Muscle layer of colon (tissue), 2 donors: ENCODE results near the gene MYOZ2.
"Not testable (repeated sequence)": the region's sequence is repeated elsewhere in the genome, so short reads cannot be mapped to it uniquely, and the experiment has no call there.

Source experiments
- H3K27ac ChIP-seq: one replicate; pipeline ENCODE4 v1.7.0; 2013; ENCODE audit warnings: low read depth, mild to moderate bottlenecking, low read length, moderate library complexity
- H3K27me3 ChIP-seq, 2 donors: one replicate each; pipeline ENCODE4 v1.7.0; 2013; ENCODE audit warnings: low read length in 2 of 2, mild to moderate bottlenecking in 2 of 2; ENCODE audit not compliant: insufficient read depth in 2 of 2, control insufficient read depth in 1 of 2
- H3K36me3 ChIP-seq: one replicate; pipeline ENCODE4 v1.7.0; 2013; ENCODE audit warnings: mild to moderate bottlenecking, low read length; ENCODE audit not compliant: insufficient read depth
- H3K4me1 ChIP-seq: one replicate; pipeline ENCODE4 v1.7.0; 2013; ENCODE audit warnings: mild to moderate bottlenecking, low read length; ENCODE audit not compliant: insufficient read depth
- H3K4me3 ChIP-seq, 2 donors: one replicate each; pipeline ENCODE4 v1.7.0; 2013; ENCODE audit warnings: low read length in 2 of 2, low read depth in 1 of 2, mild to moderate bottlenecking in 1 of 2, moderate library complexity in 1 of 2
- H3K9ac ChIP-seq: one replicate; pipeline ENCODE4 v1.7.0; 2013; ENCODE audit warnings: low read length
- H3K9me3 ChIP-seq: one replicate; pipeline ENCODE4 v1.7.0; 2013; ENCODE audit warnings: mild to moderate bottlenecking, low read length
- donor health status: abdominal sarcoma.
- donor health status: Adenocarcinoma of cecum.

The MYOZ2 gene

DNA sequence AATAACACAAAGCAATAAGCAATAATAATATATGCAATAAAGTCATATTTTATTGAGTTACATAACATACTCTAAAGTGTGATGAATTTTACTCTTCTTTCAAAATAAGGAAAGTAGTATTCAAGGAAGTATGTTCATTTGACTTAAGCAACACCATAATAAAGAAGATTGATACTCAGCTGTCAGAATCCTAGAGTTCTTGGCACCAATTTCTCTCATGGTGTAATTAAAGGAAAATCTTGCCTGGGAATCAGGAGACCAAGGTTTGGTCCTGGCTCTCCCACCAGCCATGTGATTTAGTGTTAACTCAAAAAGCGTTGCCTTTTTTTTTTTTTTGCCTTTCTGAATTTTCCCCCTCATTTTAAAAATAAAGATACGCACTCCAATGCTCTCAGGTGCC lies 17.1 kb downstream of the MYOZ2 start:
- Histone ChIP-seq H3K27me3 (no peaks in the 10 kb centered on the region), H3K4me1 (no peaks in the 10 kb centered on the region), H3K9ac (no peak overlapping the region), H3K9me3 (no peaks in the 10 kb centered on the region), H3K4me3 (no peak overlapping the region), H3K27ac (no peak overlapping the region), H3K36me3 (no peaks in the 10 kb centered on the region)

DNA sequence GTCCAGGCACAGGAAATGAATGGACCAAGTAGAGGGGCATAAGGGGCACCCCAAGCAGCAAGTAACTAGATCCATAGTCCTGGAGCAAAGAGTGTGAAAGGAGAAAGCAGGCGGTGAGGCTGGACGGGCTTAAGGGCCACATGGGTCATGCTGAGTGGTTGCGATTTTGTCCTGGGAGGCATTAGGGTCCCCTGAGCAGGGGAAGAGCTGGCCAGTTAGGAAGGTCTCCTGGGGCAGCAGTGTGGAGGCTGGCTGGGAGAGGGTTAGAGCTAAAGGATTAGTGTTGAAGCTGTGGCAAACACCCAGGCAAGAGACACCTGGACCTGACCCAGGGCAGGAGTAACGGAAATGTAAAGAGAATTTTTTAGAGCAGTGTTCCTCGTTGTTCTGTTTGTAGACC lies 26.5 kb downstream of the MYOZ2 start:
- H3K4me1 ChIP-seq, result no peaks in the 10 kb centered on the region
- H3K9me3 ChIP-seq, result no peaks in the 10 kb centered on the region
- no peak overlapping the region for H3K27ac ChIP-seq
- no peak overlapping the region for H3K4me3 ChIP-seq
- no peak overlapping the region for H3K9ac ChIP-seq
- H3K27me3 ChIP-seq, result no peaks in the 10 kb centered on the region
- no peaks in the 10 kb centered on the region for H3K36me3 ChIP-seq

DNA sequence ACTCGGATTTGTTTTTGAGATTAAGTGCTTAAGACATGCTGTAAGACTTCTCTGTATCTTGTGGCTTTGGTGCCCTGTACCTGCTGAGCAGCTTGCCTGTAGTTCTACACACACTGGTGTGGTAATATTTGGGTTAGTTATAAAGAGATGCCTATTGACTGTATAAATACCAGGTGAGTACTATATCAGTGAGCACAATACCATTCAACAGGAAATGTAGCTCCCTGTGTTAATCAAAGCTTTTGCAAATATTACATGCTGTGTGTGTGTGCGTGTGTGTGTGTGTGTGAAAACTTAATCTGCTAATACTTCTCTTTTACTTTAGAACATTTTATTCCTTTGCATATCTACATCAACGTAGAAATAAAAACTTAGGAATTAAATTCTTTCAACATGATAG lies 30.1 kb downstream of the MYOZ2 start:
- no peaks in the 10 kb centered on the region for H3K9me3 ChIP-seq
- H3K4me1 ChIP-seq, result no peaks in the 10 kb centered on the region
- H3K36me3 ChIP-seq, result no peaks in the 10 kb centered on the region
- no peak overlapping the region for H3K27ac ChIP-seq
- H3K9ac ChIP-seq, result no peak overlapping the region
- H3K27me3 ChIP-seq, result no peaks in the 10 kb centered on the region
- no peak overlapping the region for H3K4me3 ChIP-seq

DNA sequence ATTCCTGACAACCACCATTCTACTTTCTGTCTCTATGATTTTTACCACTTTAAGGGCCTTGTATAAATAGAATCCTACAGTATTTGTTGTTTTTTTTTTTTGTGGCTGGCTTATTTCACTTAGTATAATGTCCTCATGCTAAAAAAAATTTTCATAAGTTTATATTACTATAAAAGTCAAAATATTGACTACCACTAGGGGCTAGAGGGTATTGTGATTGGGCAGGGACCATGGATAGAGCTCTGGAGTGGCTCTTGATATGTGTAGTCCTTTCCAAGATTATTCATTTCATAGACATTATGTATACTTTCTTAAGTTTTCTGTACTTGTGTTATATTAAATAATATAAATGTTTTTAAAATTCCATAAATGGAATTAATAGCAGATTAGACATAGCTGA lies 34.6 kb downstream of the MYOZ2 start:
- Histone ChIP-seq H3K4me1 (no peaks in the 10 kb centered on the region), H3K4me3 (no peak overlapping the region), H3K9me3 (no peaks in the 10 kb centered on the region), H3K27ac (no peak overlapping the region), H3K36me3 (no peaks in the 10 kb centered on the region), H3K27me3 (no peaks in the 10 kb centered on the region), H3K9ac (no peak overlapping the region)

DNA sequence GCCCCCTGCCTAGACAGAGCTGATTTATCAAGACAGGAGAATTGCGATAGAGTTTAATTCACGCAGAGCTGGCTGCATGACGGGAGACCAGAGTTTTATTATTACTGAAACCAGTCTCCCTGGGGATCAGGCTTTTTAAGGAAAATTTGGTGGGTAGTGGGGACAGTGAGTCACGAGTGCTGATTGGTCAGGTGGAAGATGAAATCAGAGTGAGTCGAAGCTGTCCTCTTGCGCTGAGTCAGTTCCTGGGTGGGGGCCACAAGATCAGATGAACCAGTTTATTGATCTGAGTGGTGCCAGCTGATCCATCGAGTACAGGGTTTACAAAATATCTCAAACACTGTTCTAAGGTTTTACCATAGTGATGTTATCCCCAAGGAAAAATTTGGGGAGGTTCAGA lies 36.6 kb downstream of the MYOZ2 start:
- no peak overlapping the region for H3K9ac ChIP-seq
- no peak overlapping the region for H3K27ac ChIP-seq
- no peak overlapping the region for H3K4me3 ChIP-seq
- H3K36me3 ChIP-seq, result no peaks in the 10 kb centered on the region
- no peaks in the 10 kb centered on the region for H3K9me3 ChIP-seq
- H3K27me3 ChIP-seq, result no peaks in the 10 kb centered on the region
- H3K4me1 ChIP-seq, result no peaks in the 10 kb centered on the region

DNA sequence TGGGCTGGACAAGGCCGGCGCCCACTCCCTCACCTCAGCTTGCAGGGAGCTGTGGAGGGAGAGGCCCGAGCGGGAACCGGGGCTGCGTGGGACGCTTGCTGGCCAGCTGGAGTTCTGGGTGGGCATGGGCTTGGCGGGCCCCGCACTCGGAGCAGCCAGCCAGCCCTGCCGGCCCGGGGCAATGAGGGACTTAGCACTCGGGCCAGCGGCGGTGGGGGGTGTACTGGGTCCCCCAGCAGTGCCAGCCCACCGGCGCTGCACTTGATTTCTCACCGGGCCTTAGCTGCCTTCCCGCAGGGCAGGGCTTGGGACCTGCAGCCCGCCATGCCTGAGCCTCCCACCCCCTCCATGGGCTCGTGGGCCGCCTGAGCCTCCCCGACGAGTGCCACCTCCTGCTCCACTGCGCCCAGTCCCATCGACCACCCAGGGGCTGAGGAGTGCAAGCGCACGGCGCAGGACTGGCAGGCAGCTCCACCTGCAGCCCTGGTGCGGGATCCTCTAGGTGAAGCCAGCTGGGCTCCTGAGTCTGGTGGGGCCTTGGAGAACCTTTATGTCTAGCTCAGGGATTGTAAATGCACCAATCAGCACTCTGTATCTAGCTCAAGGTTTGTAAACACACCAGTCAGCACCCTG lies 38.2 kb downstream of the MYOZ2 start:
- H3K4me3 ChIP-seq, H3K36me3 ChIP-seq, H3K9me3 ChIP-seq, H3K27ac ChIP-seq, H3K4me1 ChIP-seq, H3K27me3 ChIP-seq, H3K9ac ChIP-seq: not testable (repeated sequence)

DNA sequence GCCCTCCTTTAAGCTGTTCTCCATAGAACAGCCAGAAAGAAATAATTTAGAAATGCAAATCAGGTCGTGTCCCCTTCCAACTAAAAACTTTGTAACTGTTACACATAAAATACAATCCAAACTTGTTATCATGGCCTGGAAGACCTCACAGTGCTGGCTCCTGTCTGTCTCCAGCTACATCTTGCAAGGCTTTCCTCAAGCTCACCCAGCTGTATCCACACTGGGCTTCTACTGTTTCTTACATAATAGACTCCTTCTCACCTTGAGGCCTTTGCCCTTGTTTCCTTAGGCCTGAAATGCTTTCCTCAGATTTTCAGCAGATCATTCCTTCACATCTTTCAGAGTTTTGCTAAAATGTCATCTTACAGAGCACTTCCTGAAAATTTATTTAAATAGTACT lies 43.4 kb downstream of the MYOZ2 start:
- Histone ChIP-seq H3K4me3 (no peak overlapping the region), H3K9me3 (no peaks in the 10 kb centered on the region), H3K27ac (no peak overlapping the region), H3K27me3 (no peaks in the 10 kb centered on the region), H3K36me3 (no peaks in the 10 kb centered on the region), H3K9ac (no peak overlapping the region), H3K4me1 (no peaks in the 10 kb centered on the region)

DNA sequence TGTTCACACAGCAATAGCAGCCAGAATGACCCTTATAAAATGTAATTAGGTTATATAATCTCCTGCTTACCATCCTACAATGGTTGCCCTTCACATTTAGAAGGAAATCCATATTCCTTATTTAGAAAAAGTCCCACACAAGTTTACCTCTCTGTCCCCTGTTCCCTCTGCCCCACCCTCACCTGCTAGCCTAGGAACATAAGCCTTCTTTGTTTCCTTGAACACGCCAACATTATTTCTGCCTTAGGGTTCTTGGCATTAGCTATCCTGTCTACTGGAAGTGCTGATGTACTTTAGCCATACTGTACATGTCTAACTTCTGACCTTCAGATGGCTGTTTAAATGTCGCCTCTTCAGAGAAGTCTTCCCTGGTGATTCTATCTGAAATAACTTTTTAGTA lies 48.5 kb downstream of the MYOZ2 start:
- Histone ChIP-seq H3K4me1 (no peaks in the 10 kb centered on the region), H3K27me3 (no peaks in the 10 kb centered on the region), H3K9ac (no peak overlapping the region), H3K4me3 (no peak overlapping the region), H3K9me3 (no peaks in the 10 kb centered on the region), H3K27ac (no peak overlapping the region), H3K36me3 (no peaks in the 10 kb centered on the region)

DNA sequence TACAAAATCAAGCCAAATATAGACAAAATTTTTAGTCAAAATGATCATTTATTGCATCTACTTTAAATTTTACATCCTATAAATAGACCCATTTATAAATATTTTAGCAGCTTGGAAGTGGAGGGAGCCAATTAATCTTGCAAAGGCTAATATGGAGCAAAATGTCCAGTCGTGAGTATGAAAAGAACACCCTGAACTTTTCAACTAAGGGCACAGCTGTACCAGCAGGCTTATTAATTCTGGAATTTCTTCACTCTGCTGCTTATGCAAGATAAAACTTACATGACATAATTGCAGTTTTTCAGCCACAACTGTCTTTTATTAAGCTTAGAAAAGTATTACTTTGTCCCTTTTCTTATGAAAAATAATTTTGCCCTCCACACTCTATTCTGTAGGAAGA lies 54.0 kb downstream of the MYOZ2 start:
- no peaks in the 10 kb centered on the region for H3K27me3 ChIP-seq
- H3K4me3 ChIP-seq, result no peak overlapping the region
- no peak overlapping the region for H3K27ac ChIP-seq
- H3K4me1 ChIP-seq, result no peaks in the 10 kb centered on the region
- no peaks in the 10 kb centered on the region for H3K9me3 ChIP-seq
- H3K9ac ChIP-seq, result no peak overlapping the region
- H3K36me3 ChIP-seq, result no peaks in the 10 kb centered on the region

DNA sequence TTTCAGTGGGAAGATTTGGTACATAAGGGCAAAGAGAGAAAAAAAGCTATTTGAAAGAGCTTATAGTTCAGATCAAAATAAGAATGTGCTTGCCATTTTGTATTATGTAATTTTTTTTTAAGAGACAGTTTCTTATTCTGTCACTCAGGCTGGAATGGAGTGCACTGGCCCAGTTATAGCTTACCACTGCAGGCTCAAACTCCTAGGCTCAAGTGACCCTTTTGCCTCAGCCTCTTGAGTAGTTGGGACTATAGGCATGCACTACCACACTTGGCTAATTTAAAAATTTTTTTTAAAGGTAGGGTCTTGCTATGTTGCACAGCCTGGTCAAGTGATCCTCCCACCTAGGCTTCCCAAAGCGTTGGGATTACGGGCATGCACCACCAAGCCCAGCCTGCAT lies 54.7 kb downstream of the MYOZ2 start:
- Histone ChIP-seq H3K9ac (no peak overlapping the region), H3K9me3 (no peaks in the 10 kb centered on the region), H3K36me3 (no peaks in the 10 kb centered on the region), H3K27ac (no peak overlapping the region), H3K4me3 (no peak overlapping the region), H3K4me1 (no peaks in the 10 kb centered on the region), H3K27me3 (no peaks in the 10 kb centered on the region)

DNA sequence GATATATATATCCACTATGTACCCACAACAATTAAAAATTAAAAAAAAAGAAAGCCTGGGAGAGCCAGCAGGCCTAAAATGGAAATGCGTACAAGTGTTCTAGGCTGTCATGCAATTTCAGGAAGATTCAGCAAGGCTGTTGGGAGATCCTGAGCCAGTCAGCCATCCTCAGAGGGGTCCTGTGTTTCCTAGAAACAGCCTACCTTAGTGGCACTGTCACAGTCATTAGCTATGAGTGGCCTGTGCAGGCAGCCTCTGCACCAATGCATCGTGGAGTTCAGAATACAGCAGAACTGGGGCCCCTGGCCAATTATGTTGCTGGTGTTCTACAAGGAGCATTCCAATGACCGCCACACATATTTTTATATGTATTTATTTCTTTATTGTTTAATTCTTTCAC lies 55.9 kb downstream of the MYOZ2 start:
- Histone ChIP-seq H3K27me3 (no peaks in the 10 kb centered on the region), H3K27ac (no peak overlapping the region), H3K9ac (no peak overlapping the region), H3K4me3 (no peak overlapping the region), H3K9me3 (no peaks in the 10 kb centered on the region), H3K36me3 (no peaks in the 10 kb centered on the region), H3K4me1 (no peaks in the 10 kb centered on the region)

DNA sequence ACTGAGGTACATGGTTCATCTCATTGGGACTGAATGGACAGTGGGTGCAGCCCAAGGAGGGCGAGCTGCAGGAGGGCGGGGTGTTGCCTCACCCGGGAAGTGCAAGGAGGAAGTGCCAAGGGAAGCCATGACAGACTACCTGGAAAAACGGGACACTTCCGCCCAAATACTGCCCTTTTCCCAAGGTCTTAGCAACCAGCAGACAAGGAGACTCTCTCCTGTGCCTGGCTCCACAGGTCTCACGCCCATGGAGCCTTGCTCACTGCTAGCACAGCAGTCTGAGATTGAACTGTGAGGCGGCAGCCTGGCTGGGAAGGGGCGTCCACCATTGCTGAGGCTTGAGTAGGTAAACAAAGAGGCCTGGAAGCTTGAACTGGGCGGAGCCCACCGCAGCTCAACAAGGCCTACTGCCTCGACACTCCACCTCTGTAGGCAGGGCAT lies 62.2 kb downstream of the MYOZ2 start:
- H3K9me3 ChIP-seq, result no peaks in the 10 kb centered on the region
- no peaks in the 10 kb centered on the region for H3K36me3 ChIP-seq
- H3K9ac ChIP-seq, result no peak overlapping the region
- H3K4me1 ChIP-seq, result no peaks in the 10 kb centered on the region
- no peak overlapping the region for H3K27ac ChIP-seq
- H3K27me3 ChIP-seq, result no peaks in the 10 kb centered on the region
- H3K4me3 ChIP-seq, result no peak overlapping the region
